NCI-H82 treated with DMSO at 0.1 percent for 48 hours (cell line): Measurements from ENCODE around the gene COX8C.

ENCODE experiments used
- DNase-seq: peaks from one replicate; lab custom pipeline; 2025; ENCODE audit not compliant: unreplicated experiment; lab: John Stamatoyannopoulos, UW

Gene COX8C

DNA sequence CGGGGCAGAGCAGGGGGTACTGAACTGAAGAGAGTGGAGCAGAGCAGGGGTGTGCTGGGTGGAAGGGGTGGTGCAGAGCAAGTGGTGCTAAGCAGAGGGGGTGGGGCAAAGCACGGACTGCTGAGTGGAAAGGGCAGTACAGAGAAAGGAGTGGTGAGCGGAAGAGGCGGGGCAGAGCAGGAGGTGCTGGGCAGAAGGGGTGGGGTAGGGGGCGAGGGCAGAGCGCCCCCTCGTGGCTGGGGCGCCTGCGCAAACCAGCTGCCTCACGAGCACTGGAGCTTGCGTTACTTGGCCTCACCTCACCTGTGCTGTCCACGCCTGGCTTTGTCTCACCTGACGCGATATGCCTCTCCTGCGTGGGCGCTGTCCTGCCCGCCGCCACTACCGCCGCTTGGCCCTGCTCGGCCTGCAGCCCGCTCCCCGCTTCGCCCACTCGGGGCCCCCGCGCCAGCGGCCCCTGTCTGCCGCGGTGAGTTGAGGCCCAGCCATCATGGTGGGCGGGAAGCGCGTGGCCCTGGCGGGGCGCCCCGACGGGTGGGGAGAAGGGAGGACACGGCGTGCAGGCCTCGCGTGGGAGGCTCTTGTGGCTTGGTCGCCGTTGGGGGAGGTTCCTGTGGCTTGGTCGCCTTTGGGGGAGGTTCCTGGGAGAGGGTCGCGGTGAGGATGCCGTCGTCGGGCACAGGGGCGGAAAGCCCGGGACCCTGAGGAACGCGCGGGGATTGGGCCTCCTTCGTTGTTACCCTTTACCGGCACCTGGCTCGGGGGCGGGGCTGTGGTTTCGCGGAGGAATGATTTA, at the start of gene COX8C:
TSS of gene COX8C (plus strand) at position 257 of the 796 bp plus-strand sequence. CDS start at position 344, 87 bp downstream.
- DNase-seq = no peak

GRCh38 chr14:93299416-93299815, 47.6 kb upstream of the COX8C start:
- no peak for DNase-seq

DNA sequence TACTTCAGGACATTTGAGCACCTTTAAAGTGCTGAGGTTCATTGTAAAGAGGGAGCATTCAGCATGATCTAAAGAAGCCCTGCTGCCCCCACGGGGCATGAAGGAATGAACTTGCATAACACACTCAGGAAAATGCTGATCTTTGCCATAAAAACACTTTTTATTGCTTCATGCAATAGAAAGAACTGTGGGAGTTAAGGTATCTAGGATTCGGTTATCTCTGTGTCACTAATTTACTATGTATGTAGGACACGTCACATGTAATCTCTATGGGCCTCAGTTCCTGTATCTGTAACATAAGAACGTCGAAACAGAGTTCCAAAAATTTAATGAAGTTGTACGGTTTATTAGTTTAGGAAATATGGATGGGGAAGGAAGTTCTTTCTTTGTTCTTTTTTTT, 47.1 kb upstream of the COX8C start:
- DNase-seq = no peak

GRCh38 chr14:93301821-93302447, 45.0 kb upstream of the COX8C start:
- DNase-seq = no peak

GRCh38 chr14:93302688-93303581, 44.0 kb upstream of the COX8C start:
- no peak for DNase-seq

GRCh38 chr14:93303659-93304058, 43.3 kb upstream of the COX8C start:
- DNase-seq = peak; percentile 86

- no peak for DNase-seq
Observed at GRCh38 chr14:93304771-93305170, 42.2 kb upstream of the COX8C start.

DNA sequence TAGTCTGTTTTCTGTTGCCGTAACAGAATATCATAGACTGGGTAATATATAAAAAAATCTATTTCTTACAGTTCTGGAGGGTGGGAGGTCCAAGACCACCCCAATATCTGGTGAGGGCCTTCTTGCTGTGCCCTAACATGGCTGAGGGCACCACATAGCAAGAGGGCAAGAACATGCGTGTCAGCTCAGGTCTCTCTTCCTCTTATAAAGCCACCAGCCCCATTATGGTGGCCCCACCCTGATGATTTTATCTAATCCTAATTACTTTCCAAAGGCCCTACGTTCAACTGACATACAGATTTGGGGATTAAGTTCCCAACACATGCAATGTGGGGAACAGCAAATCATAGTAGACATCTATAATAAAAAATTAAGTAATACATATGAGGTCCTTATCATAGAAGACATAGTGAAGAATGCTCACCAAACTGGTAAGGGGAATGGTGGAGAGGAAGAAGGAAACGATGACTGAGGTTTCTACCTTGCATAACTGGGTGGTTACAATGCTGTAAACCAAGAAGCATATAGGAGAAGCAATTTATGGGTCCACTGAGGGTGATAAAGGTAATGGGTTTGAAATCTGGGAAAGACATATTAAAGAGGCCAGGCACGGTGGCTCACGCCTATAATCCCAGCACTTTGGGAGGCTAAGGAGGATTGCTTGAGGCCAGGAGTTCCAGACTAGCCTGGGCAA, 41.1 kb upstream of the COX8C start:
- DNase-seq = no peak

- DNase-seq = no peak
Observed at GRCh38 chr14:93306812-93307211, 40.2 kb upstream of the COX8C start.

DNA sequence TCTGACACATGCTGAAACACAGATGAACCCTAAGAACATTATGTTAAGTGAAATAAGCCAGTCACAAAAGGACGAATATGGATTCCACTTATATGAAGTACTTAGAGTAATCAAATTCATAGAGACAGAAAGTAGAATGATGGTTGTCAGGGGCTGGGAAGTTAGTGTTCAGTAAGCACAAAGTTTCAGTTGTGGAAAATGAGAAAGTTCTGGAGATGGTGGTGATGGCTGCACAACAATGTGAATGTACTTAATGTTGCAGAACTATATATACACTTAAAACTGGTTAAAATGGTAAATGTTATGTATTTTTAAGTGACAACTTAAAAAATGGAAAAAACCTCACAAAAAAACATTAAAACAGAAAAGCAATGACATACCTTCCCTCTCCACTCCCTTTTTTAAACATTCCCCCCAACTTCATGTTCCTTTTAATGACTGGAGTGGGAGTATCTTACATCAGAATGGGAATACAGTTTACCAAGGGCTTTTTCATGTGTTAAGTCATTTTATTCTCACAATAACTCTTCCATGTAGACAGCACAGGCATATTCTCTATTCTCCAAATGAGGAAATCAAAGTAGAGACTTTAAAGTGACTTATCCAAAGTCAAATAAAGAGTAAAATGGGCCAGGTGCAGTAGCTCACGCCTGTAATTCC, 38.2 kb upstream of the COX8C start:
- DNase-seq = no peak

DNA sequence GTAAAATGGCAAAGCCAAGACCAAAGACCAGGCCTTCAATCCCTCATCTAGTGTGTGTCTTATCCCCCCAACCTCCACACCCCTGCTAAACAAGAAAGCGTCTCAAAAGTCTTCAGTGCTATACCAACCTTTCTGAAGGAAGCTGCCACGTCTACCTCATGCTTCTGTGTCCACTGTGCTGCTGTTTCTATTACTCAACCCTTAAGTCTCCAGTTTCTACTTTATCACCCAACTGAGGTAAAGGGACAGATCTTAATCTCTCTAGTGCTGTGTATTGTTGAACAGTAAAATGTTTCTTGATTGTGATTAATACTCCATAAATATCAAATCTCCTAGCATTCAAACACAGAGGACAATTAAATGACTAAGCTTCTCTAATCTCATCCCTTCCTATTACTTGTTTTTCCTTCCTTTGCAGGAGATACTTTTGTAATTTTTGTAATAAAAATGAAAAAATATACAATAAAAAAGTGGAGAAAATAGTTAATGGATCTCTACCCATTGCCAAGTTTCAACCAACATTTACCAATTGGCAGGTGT, 37.5 kb upstream of the COX8C start:
- no peak for DNase-seq

DNA sequence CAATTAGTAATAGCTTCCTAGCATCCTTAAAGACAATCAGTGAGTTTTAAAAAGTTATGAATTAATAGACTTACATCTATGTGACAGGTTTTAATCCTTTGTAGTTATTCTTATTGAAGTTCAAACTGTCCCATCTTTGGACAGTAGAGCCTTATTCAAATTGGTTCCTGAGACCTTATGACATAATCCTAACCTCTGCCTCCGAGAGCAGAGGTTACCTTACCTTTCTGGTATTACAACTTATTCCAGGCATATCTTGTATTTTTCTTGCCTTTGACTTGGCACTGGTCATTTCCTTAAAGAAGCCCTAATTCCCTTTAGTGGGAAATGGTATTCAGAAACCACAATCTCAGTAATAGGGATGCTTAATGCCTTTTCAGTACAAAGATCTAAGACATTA, 35.9 kb upstream of the COX8C start:
- no peak for DNase-seq

DNA sequence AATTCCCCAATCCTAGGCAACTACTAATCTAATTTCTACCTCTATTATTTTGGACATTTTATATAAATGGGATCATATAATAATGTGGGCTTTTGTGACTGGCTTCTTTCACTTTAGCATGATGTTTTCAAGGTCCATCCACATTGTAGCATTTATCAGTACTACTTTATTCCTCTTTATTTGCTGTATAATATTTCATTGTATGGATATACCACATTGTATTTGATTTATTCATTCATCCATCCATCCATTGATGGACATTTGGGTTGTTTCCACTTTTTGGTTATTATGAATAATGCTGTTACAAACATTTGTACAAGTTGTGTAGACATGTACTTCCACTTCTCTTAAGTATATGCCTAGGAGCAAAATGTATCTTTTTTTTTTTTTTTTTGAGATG, 31.4 kb upstream of the COX8C start:
- DNase-seq = no peak

DNA sequence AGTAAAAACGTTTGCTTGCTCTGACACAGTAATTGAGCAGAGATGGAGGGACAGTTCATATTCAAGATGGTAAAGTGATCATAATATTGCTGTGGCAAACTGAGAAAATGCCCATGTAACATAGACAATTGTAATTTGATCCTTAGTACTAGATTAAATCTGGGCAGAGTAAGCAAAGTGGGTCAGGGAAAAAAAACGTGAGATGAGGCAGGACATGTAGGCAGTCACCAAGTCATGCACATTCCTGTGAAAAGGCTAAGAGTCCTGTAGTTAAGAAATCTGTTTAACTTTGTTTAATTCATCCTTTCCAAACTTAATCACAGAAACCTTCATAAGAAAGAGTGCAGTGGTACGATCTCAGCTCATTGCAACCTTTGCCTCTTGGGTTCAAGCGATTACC, 30.3 kb upstream of the COX8C start:
- DNase-seq = no peak

DNA sequence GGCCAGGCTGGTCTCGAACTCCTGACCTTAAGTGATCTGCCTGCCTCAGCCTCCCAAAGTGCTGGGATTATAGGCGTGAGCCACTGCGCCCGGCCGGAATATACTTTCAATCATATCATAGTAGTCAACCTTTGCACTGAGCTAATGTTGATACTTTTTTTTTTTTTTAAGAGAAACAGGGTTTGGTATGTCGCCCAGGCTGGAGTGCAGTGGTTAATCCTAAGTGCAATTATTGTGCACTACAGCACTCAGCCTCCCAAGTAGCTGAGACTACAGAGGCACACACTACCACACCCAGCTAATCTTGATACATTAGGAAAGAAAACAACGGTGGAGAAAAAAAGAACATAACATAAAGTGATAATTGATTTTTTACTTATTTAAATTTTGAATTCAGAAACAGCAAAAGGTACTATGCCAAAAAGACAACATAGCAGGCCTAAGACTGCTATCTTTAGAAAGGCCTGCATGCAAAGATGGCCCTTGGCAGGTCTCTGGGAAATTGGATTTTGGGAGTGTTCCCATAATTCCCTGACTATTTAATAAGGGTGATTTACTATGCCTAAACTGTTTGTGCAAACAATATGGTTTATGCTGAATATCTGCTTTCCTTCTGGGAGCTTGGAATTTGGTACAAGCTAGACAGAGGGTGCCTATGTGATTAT, 29.6 kb upstream of the COX8C start:
- DNase-seq = no peak

GRCh38 chr14:93317875-93318807, 28.8 kb upstream of the COX8C start:
- no peak for DNase-seq

GRCh38 chr14:93318927-93319326, 28.1 kb upstream of the COX8C start:
- no peak for DNase-seq

GRCh38 chr14:93319494-93319893, 27.5 kb upstream of the COX8C start:
- no peak for DNase-seq

DNA sequence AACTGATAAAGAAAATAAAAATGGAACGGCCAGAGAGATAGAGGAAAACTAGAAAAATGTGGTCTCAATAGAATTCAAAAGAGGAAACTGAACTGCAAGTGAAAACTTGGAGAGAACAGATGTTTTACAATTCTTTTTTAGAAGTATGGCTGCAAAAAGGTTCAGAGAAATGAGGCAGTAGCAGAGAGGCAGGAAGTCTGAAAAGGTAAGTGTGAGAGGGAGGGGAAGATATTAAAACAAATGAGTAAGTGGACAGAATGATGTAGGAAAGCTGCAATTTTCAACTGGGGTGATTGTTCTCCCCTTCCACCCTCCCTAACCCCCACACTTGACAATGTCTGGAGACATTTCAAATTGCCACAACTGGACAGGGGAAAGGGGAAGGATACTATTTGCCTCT, 27.0 kb upstream of the COX8C start:
- DNase-seq = no peak
